ENCODE measurements around the gene CTNNB1.

CTNNB1 gene

GRCh38 chr3:41212088-41212487 lies 12.8 kb downstream of the CTNNB1 start:
- TF ChIP-seq, protein P1, sequence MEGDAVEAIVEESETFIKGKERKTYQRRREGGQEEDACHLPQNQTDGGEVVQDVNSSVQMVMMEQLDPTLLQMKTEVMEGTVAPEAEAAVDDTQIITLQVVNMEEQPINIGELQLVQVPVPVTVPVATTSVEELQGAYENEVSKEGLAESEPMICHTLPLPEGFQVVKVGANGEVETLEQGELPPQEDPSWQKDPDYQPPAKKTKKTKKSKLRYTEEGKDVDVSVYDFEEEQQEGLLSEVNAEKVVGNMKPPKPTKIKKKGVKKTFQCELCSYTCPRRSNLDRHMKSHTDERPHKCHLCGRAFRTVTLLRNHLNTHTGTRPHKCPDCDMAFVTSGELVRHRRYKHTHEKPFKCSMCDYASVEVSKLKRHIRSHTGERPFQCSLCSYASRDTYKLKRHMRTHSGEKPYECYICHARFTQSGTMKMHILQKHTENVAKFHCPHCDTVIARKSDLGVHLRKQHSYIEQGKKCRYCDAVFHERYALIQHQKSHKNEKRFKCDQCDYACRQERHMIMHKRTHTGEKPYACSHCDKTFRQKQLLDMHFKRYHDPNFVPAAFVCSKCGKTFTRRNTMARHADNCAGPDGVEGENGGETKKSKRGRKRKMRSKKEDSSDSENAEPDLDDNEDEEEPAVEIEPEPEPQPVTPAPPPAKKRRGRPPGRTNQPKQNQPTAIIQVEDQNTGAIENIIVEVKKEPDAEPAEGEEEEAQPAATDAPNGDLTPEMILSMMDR (IDR thresholded peaks at IDR 0.05; ENCODE audit: low read depth, low read length, missing control alignments), result no peak
- H3K4me3 ChIP-seq (ENCODE audit: low read depth, low read length), result no peak overlapping the region
- in situ Hi-C loops (cut with HindIII; ENCODE audit: low sequenced_read_pairs), result no loop called here
- no peak for DNase-seq (ENCODE audit: low read depth)

- TF ChIP-seq, protein P1 (IDR thresholded peaks at IDR 0.05; ENCODE audit: low read depth, low read length, missing control alignments), result no peak
- in situ Hi-C loops (cut with HindIII; ENCODE audit: low sequenced_read_pairs), result no loop called here
- DNase-seq (ENCODE audit: low read depth), result no peak
- H3K4me3 ChIP-seq (ENCODE audit: low read depth, low read length), result no peak overlapping the region
Observed at GRCh38 chr3:41213588-41213987, 14.3 kb downstream of the CTNNB1 start.

GRCh38 chr3:41216422-41216821 lies 17.1 kb downstream of the CTNNB1 start:
- in situ Hi-C loops (cut with HindIII; ENCODE audit: low sequenced_read_pairs), result no loop called here
- TF ChIP-seq, protein P1 (IDR thresholded peaks at IDR 0.05; ENCODE audit: low read depth, low read length, missing control alignments), result no peak
- H3K4me3 ChIP-seq (ENCODE audit: low read depth, low read length), result no peak overlapping the region

GRCh38 chr3:41216993-41217392 lies 17.7 kb downstream of the CTNNB1 start:
- no peak overlapping the region for H3K4me3 ChIP-seq (ENCODE audit: low read depth, low read length)
- TF ChIP-seq, protein P1 (IDR thresholded peaks at IDR 0.05; ENCODE audit: low read depth, low read length, missing control alignments), result no peak
- DNase-seq (ENCODE audit: low read depth), result no peak
- in situ Hi-C loops (cut with HindIII; ENCODE audit: low sequenced_read_pairs), result no loop called here

More at GRCh38 chr3:41216422-41216821, 17.1 kb downstream of the CTNNB1 start:
- DNase-seq (ENCODE audit: low read depth), result no peak

GRCh38 chr3:41219424-41219823 lies 20.1 kb downstream of the CTNNB1 start:
- TF ChIP-seq, protein P1 (IDR thresholded peaks at IDR 0.05; ENCODE audit: low read depth, low read length, missing control alignments), result no peak
- DNase-seq (ENCODE audit: low read depth), result no peak
- no peak overlapping the region for H3K4me3 ChIP-seq (ENCODE audit: low read depth, low read length)
- in situ Hi-C loops (cut with HindIII; ENCODE audit: low sequenced_read_pairs), result no loop called here

DNA sequence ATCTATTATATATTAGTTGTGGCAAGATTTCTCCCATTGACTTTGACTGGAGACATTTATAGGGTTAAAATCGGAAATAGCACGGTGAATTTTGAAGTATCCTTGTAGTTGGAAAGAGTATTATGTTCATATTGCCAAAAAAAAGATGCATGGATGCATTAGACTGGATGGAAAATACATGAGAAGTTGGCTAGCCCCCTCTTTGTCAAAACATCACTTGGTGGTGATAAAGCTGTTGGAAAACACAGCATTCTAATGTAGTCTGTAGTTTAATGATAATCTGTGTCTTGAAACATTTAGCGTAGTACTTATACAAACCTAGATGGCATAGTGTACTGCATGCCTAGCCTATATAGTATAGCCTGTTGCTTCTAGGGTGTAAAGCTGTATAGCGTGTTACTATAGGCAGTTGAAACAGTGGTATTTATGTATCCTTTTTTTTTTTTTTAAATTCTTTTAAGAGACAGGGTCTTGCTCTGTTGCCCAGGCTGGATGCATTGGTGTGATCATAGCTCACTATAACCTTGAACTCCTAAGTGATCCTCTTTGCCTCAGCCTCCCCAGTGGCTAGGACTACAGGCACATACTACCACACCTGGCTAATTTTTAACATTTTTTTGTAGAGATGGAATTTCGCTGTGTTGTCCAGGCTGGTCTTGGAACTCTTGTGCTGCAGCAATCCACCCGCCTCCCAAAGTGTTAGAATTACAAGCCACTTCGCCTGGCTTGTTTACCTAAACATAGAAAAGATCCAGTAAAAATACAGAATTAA lies 21.8 kb downstream of the CTNNB1 start:
- TF ChIP-seq, protein P1 (IDR thresholded peaks at IDR 0.05; ENCODE audit: low read depth, low read length, missing control alignments), result no peak
- no peak overlapping the region for H3K4me3 ChIP-seq (ENCODE audit: low read depth, low read length)
- DNase-seq (ENCODE audit: low read depth), result no peak
- in situ Hi-C loops (cut with HindIII; ENCODE audit: low sequenced_read_pairs), result no loop called here
